Gastrocnemius medialis (tissue), 4 donors: ENCODE results near the gene SLC39A8.

Source experiments
- POLR2A ChIP-seq, 2 donors: fragments of 450-650 bp; IDR thresholded peaks; one replicate each; pipeline ENCODE4 v1.6.1; 2017; ENCODE audit warnings: antibody characterized with exemption in 2 of 2, mild to moderate bottlenecking in 2 of 2, moderate library complexity in 2 of 2
- TF ChIP-seq, protein P1 (sequence below), 5 experiments: fragments of 450-650 bp in 3 of 5; fragments of 200-600 bp in 2 of 5; sonication (generic) in 2 of 5; IDR thresholded peaks in 4 of 5; conservative IDR thresholded peaks in 1 of 5; 1 replicate in 4 of 5; 2 replicates in 1 of 5; pipeline ENCODE4 v1.5.1; 2016 to 2019; ENCODE audit warnings: antibody characterized with exemption in 5 of 5, mild to moderate bottlenecking in 3 of 5, moderate library complexity in 3 of 5

DNA sequence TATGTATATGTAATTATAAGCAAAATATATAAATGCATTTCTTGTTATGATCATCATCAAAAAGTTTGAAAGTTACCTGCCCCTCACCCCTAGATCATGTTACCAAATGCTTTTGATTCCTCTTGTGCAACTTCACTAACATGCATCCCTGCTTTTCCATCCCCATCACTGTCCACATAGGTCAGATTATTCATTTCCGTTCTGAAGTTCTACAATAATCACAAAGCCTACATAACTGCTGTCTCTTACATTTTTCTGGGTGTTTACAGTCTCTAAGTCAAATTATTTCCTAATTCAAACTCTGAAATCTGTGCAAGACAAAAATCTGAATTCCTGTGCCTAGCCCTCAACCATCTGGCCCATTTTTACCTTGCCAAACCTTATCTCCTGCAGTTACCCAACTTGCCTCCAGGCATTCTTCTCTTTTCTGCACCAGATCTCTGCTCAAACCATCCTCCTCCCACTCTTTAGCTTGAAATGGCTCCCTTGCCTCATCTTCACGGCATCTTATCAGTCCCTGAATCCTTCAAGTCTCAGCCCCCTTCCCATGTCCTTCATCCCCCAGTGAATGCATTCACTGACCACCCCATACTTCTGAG, 42.4 kb upstream of the SLC39A8 start:
- TF ChIP-seq, protein P1, sequence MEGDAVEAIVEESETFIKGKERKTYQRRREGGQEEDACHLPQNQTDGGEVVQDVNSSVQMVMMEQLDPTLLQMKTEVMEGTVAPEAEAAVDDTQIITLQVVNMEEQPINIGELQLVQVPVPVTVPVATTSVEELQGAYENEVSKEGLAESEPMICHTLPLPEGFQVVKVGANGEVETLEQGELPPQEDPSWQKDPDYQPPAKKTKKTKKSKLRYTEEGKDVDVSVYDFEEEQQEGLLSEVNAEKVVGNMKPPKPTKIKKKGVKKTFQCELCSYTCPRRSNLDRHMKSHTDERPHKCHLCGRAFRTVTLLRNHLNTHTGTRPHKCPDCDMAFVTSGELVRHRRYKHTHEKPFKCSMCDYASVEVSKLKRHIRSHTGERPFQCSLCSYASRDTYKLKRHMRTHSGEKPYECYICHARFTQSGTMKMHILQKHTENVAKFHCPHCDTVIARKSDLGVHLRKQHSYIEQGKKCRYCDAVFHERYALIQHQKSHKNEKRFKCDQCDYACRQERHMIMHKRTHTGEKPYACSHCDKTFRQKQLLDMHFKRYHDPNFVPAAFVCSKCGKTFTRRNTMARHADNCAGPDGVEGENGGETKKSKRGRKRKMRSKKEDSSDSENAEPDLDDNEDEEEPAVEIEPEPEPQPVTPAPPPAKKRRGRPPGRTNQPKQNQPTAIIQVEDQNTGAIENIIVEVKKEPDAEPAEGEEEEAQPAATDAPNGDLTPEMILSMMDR (IDR thresholded peaks at IDR 0.05 in 4 of 5, conservative IDR thresholded peaks at IDR 0.05 in 1 of 5) = no peak
- no peak for TF ChIP-seq POLR2A (IDR thresholded peaks at IDR 0.05)
